Femur (tissue), 1 donor: Measurements from ENCODE around the gene MIR17HG.
A peak's percentile ranks its signal among the peaks of the same experiment; 100 is the strongest.
"Not testable (repeated sequence)": the region's sequence is repeated elsewhere in the genome, so short reads cannot be mapped to it uniquely, and the experiment has no call there.

Experiments used
- DNase-seq: peaks from one replicate; pipeline ENCODE4 v3.0.0-alpha.2; 2017

MIR17HG gene

GRCh38 chr13:91347202-91347995, at the start of gene MIR17HG:
MIR17HG (plus strand) TSS chr13:91347687.
- peak; percentile 93 for DNase-seq

- DNase-seq: no peak
Measured at GRCh38 chr13:91298060-91298459, 49.4 kb upstream of the MIR17HG start.

- no peak for DNase-seq
Measured at GRCh38 chr13:91302111-91302510, 45.4 kb upstream of the MIR17HG start.

DNA sequence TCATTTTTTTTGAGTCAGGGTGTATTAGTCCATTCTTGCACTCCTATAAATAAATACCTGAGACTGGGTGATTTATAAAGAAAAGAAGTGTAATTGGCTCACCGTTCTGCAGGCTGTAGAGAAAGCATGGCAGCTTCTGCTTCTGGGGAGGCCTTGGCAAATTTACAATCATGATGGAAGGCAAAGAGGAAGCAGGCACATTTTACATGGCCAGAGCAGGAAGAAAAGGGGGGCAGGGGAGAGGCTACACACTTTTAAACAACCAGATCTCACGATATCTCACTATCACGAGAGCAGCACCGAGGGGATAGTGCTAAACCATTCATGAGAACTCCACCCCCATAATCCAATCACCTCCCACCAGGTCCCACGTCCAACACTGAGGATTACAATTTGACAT, 44.5 kb upstream of the MIR17HG start:
- no peak for DNase-seq

GRCh38 chr13:91304741-91305140, 42.7 kb upstream of the MIR17HG start:
- DNase-seq: peak; percentile 28

- DNase-seq: no peak
Measured at GRCh38 chr13:91305652-91306051, 41.8 kb upstream of the MIR17HG start.

- DNase-seq: no peak
Measured at GRCh38 chr13:91307887-91308286, 39.6 kb upstream of the MIR17HG start.

GRCh38 chr13:91308299-91308698, 39.2 kb upstream of the MIR17HG start:
- no peak for DNase-seq

DNA sequence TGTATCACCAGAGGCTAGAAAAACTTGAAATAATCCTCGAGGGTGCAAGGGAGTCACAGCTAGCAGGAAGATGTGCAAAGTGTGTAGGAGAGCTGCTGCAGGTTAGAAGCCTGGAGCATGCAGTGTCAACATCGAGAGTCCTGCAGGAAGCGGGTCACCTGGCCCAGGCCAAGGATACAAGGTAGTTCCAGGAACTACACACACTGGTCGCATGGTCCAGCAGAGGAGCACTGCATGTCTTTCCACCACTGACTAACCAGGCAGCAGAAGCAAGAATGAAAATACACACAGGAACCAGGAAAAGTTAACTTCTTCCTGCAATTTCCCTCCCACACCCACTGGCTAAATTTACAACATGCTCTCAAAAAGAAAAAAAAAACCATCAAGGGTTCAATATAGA, 36.0 kb upstream of the MIR17HG start:
- DNase-seq: no peak

DNA sequence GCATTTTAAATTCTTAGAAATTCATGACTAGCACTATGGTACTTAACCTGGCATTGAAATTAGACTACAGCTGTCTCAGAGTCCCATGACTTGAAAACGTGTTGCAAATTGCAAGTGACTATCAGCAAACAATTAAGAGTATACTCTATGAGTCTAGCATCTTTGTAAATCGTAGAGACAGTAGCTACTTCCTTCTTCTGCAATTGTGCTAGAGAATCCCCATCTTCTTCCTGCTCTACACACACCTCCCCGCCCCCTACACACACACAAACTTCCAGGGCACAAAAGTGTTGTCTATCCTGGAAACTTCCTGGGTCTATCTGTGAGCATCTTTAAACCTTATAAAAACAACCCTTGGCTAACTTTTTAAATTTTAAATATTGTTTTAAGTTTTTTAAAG, 35.2 kb upstream of the MIR17HG start:
- no peak for DNase-seq

DNA sequence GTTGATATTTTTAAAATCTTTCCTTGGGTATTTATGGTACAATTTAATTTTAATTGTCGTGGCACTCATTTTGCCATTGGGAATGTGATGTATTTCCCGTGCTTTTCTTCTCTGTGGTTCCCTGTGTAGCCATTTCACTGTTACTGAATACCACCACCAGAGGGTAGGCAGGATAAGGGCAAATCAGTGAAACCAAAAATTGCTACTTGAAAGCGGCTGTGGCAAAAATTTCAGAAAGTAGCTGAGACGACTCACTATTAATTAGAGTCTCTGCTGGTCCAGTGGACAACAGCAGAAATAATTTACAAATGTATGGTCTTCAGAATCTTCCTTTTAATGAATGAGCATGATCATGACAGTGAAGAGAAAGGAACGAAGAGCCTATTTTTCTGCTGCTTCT, 34.4 kb upstream of the MIR17HG start:
- peak; percentile 28 for DNase-seq

GRCh38 chr13:91313581-91313980, 33.9 kb upstream of the MIR17HG start:
- no peak for DNase-seq

GRCh38 chr13:91314888-91315287, 32.6 kb upstream of the MIR17HG start:
- no peak for DNase-seq

DNA sequence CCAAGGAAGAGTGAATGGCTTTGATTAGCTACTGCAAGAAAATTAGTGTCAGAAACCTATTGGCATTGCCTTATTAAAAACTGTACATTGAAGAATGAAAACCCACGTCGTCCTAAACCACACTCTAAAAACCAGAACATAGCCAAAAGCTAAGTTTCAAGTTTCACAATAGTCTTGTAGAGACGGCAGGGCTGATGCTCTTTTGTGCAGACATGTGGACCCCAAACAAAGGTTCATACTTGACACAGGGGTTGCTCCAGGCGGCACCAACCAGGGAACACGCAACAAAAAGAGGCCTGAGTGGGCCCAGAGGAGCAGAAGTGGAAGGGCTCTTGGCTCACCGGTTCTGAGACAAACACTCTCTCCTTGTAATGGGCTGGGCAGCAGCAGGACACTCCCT, 28.6 kb upstream of the MIR17HG start:
- DNase-seq: no peak

- no peak for DNase-seq
Measured at GRCh38 chr13:91319996-91320395, 27.5 kb upstream of the MIR17HG start.

GRCh38 chr13:91320990-91321389, 26.5 kb upstream of the MIR17HG start:
- DNase-seq: not testable (repeated sequence)

GRCh38 chr13:91323349-91323748, 24.1 kb upstream of the MIR17HG start:
- no peak for DNase-seq

GRCh38 chr13:91326146-91326545, 21.3 kb upstream of the MIR17HG start:
- DNase-seq: no peak

- no peak for DNase-seq
Measured at GRCh38 chr13:91328726-91329125, 18.8 kb upstream of the MIR17HG start.

DNA sequence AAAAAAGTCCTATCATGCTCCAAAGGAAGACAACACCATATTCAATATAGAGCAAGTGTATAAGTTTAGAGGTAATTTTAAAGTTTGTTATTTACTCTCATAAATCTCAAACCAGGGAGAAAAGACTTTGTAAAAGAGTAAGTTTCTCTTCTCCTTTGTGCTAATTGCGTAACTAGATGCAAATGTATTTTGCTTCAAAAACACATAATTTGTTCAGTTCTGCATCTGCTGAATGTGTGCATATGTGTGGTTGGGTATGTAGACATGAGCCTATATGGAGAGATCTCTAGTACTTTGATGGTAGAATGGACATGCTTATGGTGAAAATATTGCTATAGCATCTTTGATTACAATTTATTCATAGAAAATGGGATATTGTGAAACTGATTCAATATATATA, 17.8 kb upstream of the MIR17HG start:
- no peak for DNase-seq

- DNase-seq: no peak
Measured at GRCh38 chr13:91331047-91331915, 16.2 kb upstream of the MIR17HG start.

- DNase-seq: no peak
Measured at GRCh38 chr13:91346062-91346461, 1.4 kb upstream of the MIR17HG start.

DNA sequence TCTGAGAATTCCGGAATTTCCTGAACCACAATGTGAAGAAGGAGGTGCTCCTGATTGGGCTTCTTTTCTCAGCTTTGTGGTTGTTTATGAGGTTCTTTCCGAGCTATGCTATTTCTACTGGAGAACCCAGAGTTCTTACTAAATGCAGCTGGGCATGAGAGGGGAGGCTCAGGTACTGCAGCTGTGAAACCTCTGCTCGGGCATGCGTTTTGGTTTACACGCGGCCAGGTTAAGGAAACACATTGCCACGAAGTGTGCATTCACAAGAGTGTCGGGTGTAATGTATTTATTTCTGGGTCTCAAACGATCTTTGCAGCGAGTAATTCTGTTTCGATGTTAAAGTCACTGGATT, 661 bp upstream of the MIR17HG start:
- no peak for DNase-seq
